ENCODE results near the gene ZNF445. TPM values are rescaled to one million over a fixed set of nuclear protein-coding genes. Genes with fewer than 3 reads are reported as not detected.
A peak's percentile ranks its signal among the peaks of the same experiment; 100 is the strongest.

Gene ZNF445
- total and polyA plus RNA-seq, 9 of the 15 experiments (the other 6 are each of a cell fraction or from before 2014, with no cell fraction given), result 1.2 to 26.9 (median 10.6) TPM

DNA sequence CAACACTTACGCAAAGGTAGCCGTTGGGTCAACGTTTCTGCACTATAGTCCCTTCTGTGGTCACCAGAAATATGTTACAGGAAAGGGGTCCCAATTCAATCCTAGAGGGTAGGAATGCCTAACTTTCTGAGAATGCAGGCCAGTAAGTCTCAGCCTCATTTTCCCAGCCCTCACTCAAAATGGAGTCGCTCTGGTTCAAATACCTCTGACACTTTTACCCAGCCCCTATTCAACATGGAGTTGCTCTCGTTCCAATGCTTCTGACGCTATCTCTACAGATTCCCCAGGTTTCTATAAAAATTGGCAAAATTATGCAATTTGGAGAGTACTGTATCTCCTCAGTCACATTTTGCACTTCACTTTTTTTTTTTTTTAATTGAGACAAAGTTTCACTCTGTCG is 39.7 kb downstream of the ZNF445 start (continued):
- no peak for TF ChIP-seq PHF8 (IDR thresholded peaks at IDR 0.05; ENCODE audit: borderline replicate concordance, low read length)
- TF ChIP-seq RBBP5 (IDR thresholded peaks at IDR 0.05; ENCODE audit: borderline replicate concordance, insufficient read depth, low read length, poor library complexity, severe bottlenecking), result no peak
- TF ChIP-seq BRCA1 (IDR thresholded peaks at IDR 0.05), result no peak
- no peak for TF ChIP-seq BRCA1 (CRISPR knock-in tag; IDR thresholded peaks at IDR 0.05)
- no peak for TF ChIP-seq MCM7 (IDR thresholded peaks at IDR 0.05)
- TF ChIP-seq PURB (CRISPR knock-in tag; IDR thresholded peaks at IDR 0.05; ENCODE audit: low read depth), result no peak
- no peak for TF ChIP-seq GTF2E2 (tag; IDR thresholded peaks at IDR 0.05)
- TF ChIP-seq TAF9B (IDR thresholded peaks at IDR 0.05; ENCODE audit: partially characterized antibody), result no peak
- TF ChIP-seq ZNF561 (CRISPR knock-in tag; conservative IDR thresholded peaks at IDR 0.05), result no peak
- no peak for TF ChIP-seq PRPF4 (IDR thresholded peaks at IDR 0.05; ENCODE audit: insufficient read depth, low read depth, low read length, poor library complexity, severe bottlenecking)
- TF ChIP-seq, protein P1, sequence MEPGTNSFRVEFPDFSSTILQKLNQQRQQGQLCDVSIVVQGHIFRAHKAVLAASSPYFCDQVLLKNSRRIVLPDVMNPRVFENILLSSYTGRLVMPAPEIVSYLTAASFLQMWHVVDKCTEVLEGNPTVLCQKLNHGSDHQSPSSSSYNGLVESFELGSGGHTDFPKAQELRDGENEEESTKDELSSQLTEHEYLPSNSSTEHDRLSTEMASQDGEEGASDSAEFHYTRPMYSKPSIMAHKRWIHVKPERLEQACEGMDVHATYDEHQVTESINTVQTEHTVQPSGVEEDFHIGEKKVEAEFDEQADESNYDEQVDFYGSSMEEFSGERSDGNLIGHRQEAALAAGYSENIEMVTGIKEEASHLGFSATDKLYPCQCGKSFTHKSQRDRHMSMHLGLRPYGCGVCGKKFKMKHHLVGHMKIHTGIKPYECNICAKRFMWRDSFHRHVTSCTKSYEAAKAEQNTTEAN (CRISPR knock-in tag; IDR thresholded peaks at IDR 0.05), result no peak
- peak; percentile 78; the same call in 1 of the 2 replicates for TF ChIP-seq TCFL5 (CRISPR knock-in tag; conservative IDR thresholded peaks at IDR 0.05)
- no peak for TF ChIP-seq ZBED1 (IDR thresholded peaks at IDR 0.05)
- TF ChIP-seq, protein P2, sequence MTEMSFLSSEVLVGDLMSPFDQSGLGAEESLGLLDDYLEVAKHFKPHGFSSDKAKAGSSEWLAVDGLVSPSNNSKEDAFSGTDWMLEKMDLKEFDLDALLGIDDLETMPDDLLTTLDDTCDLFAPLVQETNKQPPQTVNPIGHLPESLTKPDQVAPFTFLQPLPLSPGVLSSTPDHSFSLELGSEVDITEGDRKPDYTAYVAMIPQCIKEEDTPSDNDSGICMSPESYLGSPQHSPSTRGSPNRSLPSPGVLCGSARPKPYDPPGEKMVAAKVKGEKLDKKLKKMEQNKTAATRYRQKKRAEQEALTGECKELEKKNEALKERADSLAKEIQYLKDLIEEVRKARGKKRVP (CRISPR knock-in tag; IDR thresholded peaks at IDR 0.05), result peak; percentile 81
- TF ChIP-seq, protein P3, sequence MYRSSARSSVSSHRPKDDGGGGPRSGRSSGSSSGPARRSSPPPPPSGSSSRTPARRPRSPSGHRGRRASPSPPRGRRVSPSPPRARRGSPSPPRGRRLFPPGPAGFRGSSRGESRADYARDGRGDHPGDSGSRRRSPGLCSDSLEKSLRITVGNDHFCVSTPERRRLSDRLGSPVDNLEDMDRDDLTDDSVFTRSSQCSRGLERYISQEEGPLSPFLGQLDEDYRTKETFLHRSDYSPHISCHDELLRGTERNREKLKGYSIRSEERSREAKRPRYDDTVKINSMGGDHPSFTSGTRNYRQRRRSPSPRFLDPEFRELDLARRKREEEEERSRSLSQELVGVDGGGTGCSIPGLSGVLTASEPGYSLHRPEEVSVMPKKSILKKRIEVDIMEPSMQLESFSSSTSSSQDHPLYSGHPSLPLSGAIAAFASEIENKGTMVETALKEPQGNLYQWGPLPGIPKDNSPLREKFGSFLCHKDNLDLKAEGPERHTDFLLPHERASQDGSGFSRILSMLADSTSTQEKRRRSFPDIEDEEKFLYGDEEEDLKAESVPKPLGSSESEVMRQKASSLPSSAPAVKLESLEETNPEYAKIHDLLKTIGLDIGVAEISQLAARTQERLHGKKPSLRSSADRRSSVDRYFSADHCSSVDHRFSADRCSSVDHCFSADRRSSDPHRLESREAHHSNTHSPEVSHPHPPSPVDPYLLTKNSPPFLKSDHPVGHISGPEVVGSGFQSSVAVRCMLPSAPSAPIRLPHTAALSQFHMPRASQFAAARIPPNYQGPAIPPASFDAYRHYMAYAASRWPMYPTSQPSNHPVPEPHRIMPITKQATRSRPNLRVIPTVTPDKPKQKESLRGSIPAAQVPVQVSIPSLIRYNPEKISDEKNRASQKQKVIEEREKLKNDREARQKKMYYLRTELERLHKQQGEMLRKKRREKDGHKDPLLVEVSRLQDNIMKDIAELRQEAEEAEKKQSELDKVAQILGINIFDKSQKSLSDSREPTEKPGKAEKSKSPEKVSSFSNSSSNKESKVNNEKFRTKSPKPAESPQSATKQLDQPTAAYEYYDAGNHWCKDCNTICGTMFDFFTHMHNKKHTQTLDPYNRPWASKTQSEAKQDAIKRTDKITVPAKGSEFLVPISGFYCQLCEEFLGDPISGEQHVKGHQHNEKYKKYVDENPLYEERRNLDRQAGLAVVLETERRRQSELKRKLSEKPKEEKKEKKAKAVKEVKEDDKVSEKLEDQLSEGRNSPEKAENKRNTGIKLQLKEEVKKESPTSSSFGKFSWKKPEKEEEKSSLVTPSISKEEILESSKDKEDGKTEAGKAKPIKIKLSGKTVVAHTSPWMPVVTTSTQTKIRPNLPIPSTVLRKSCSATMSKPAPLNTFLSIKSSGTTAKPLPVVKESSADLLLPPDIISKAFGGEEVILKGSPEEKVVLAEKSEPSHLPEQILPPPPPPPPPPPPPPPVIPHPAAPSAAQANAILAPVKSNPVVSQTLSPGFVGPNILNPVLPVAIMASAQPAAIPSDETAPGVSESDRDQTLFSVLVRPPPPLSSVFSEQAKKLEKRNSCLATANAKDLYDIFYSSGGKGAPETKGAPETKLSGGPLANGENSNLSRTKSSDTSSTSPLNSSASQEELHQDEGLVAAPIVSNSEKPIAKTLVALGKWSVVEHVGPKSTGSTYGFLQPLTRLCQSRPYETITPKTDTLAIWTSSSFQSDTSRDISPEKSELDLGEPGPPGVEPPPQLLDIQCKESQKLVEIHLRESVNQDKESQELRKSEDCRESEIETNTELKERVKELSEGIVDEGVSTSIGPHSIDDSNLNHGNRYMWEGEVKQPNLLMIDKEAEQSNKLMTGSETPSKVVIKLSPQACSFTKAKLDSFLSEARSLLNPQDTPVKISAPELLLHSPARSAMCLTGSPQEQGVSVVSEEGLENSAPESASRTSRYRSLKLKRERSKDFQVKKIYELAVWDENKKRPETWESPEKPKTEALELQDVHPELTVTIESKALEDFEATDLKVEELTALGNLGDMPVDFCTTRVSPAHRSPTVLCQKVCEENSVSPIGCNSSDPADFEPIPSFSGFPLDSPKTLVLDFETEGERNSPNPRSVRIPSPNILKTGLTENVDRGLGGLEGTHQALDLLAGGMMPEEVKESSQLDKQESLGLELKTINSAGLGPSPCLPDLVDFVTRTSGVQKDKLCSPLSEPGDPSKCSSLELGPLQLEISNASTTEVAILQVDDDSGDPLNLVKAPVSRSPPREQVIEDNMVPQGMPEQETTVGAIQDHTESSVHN (IDR thresholded peaks at IDR 0.05; ENCODE audit: borderline replicate concordance in 1 of 2, low read depth in 1 of 2), result no peak
- TF ChIP-seq PHTF2 (CRISPR knock-in tag; IDR thresholded peaks at IDR 0.05), result no peak
- TF ChIP-seq, protein P4, sequence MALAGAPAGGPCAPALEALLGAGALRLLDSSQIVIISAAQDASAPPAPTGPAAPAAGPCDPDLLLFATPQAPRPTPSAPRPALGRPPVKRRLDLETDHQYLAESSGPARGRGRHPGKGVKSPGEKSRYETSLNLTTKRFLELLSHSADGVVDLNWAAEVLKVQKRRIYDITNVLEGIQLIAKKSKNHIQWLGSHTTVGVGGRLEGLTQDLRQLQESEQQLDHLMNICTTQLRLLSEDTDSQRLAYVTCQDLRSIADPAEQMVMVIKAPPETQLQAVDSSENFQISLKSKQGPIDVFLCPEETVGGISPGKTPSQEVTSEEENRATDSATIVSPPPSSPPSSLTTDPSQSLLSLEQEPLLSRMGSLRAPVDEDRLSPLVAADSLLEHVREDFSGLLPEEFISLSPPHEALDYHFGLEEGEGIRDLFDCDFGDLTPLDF (CRISPR knock-in tag; IDR thresholded peaks at IDR 0.05), result no peak
- TF ChIP-seq TRIM28 (IDR thresholded peaks at IDR 0.05), result no peak

All from K562 (cell line).